ENCODE measurements around the gene PIGM.

PIGM gene

DNA sequence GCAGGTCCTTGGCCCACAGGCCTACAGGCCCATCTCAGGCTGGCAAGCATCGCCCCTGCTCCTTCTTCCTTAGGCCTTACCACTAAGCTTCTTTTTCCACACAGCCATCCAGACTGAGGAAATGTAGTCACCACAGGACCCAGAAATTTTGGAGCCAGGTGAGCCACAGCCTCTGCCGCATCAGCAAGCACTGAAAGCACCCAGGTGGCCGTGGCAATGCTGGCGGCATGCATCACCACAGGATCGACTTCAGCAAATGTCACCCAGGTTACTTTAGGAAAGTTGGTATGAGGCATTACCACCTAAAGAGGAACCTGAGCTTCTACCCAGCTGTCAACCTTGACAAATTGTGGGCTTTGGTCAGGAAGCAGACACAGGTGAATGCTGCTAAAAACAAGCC is 11.6 kb downstream of the PIGM start:
- no peak for DNase-seq

DNA sequence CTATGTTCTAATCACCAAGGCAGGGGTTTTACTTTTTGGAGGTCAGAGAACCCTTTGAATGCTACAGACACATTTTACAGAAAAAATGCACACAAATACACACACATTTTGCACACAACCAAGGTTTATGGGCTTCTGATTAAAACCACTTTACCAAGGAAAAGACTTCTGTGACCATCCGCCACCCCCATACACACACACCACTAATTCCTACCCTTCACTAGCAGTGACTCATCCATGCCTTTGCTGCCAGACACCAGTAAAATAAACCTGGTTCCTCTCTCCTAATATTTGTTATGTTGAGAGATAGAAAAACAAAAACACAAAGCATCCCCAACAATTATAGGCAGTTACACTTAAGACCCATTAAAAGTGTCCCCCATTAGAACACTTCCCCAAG is 12.9 kb downstream of the PIGM start:
- DNase-seq, result no peak

DNA sequence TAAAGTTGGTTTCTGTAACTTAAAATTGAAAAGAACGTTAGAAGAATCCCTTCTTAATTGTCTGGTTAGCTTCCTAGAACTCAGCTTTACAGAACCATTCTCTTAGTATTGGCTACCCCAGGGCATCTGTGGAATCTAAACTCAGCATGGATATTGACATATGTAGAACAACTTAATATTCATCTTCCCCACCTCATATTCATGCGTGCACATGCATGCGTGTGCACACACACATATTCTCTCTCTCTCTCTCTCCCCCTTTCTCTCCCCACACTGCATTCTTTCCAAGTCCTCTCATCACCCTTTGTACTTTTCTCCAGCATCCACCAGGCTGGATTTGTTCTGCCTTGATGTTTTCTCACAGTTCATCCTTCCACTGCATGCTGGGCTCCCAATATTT is 13.4 kb downstream of the PIGM start:
- no peak for DNase-seq

DNA sequence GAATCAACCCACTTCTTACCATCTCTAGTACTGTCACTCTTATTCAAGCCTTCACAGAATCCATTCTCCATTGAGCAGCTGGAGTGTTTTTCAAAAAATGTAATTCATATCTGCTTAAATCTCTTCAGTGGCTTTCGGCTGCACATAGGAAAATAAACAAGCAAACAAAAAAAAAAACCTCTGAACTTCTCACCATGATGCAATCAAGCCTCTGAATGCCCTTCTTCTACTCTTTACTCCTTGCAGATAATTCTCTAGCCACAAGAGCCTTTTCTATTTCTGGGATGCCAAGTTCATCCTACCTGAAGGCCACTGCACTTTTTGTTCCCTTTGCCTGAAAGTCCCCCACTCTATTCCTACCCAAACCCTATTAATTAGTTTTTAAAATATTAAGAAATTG is 14.2 kb downstream of the PIGM start:
- no peak for DNase-seq

DNA sequence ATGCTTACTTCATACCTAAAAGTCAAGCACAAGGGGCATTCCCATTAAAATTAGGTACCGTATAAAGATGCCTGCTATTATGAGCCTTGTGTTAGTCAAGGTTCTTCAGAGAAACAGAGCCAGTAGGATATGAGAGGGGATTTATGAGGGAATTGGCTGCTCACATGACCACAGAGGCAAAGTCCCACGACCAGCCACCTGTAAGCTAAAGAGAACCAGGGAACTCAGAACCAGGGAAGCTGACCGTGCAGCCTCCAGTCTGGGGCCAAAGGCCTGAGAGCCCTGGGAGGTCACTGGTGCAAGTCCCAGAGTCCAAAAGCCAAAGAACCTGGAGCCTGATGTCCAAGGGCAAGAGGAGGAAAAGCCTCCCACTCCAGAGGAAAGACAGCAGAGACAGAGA is 20.0 kb downstream of the PIGM start:
- DNase-seq, result no peak

DNA sequence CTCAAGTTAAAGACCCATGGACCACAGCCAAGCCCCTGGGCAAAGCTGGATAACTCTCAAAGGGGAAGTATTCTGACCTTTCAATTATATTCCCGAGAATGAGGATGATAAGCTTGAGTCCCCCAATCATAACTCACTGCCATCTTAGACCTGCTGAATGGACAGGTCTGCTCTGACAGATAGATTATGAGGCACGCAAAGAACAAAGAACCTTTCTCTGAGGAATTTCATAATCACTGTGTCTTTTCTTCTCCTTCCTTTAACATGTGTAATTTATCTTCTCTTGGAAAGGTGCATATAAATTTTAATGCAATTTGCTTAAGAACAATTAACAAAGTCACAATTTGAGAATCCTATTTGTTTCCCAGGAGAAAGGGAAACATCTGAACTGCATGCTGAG is 22.0 kb downstream of the PIGM start:
- no peak for DNase-seq

DNA sequence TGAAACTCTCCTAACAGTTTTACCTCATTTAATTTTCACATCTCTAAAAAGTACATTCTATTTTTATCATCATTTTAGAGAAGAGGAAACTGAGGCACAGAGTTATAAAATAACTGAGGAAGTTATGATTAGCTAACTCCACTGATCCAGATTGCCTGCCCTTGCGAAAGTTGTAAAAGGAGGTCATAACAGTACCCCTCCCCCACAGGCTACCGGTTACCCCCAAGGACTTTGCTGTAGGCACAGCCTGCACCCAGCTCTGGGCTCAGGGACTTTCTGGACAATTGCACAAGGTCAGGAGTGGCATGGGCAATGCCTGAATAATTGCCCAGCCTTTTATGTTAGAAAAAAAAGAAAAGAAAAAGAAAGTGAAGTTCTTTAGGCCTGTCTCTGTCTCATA is 22.7 kb downstream of the PIGM start:
- no peak for DNase-seq

DNA sequence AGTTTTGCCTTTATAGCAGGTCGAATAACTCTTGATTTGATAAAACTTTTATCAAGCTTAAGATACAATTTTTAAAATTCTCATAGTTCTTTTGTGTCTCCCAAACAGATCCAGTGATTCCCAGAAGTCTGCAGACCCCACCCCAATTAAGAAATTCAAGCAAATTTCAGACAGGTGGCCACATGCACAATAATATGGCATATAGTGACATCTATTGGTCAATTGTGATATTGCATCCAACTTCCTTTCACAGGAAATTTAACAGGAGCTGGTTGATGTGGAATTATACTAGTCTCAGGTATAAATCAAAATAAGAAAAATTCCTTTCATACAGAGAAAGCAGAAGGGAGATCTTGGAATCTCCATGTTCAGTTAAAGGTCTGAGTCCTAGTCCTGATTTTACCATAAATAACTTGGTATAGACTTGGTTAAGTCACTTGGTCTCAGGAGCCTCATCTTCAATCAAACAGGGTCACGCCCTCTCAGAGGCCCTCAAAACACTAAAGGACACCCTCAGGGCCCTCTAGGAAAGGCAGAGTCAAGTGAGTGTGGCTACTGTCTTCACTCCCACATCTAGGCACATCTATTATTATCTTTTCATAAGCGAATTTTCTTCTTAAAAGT is 24.1 kb downstream of the PIGM start:
- no peak for DNase-seq

DNA sequence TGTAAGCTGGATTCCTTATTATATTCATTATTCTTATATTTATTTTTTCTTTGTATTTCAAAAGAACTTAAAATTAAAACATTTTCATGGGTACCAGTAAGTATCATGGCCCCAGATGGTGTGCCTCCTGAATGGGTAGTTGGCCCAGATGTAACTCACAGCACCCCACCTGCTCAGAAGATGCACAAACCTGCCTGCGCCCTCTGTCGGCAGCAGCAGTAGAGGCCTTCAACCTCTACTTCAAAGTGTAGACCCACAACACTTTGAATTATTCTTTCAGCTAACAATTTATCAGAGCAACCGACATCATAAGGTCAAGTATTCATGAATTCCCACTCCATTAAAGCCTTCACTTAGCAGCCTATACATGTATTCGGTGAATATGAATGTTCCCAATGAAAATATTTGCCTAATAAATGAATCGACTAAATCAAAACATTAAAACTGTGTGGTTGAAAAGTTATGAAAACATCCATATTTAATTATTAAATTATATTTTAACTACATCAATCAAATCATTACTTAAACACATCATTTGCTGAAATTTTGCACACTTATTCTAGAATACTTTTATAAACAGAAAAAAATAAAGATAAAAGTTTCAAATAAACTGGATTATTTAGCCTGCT is 25.4 kb downstream of the PIGM start:
- peak; percentile 66 for DNase-seq

DNA sequence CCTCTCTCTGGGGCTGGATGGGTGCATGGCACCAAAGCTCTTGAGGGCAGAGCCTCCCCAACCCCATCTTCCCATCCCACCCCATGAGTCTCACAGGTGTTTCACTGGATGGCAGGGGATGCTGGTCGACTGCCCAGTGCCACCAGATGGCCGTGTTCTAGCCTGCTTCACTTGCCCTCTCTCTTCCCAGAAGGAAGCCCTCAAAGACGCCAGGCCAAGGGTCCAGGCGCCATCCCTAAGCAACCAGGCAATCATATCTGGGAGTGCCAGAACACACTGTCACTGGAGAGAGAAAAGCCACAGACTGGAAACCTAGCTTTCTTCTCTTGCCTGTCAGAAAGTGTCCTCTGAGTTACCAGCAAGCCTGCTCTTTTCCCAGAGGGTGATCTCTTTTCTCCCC is 26.7 kb downstream of the PIGM start:
- no peak for DNase-seq

DNA sequence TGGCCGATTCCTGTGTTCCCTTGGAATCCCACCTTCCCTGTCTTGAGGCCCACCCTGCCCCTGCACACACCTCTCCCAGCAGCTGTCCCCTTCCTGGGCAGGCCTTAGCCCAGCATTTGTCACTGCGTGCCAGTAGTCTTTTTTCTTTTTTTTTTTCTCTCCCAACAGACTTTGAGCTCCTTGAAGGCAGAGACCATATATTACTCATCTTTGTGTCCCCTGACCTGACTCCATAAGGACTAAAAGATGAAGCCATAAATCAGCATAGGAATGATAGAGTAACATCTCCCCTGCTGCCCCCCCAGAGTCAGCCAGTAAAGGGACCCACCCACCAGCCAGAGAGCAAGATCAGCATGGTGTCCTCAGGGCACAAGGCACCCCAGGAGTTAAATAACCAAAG is 27.4 kb downstream of the PIGM start:
- no peak for DNase-seq

DNA sequence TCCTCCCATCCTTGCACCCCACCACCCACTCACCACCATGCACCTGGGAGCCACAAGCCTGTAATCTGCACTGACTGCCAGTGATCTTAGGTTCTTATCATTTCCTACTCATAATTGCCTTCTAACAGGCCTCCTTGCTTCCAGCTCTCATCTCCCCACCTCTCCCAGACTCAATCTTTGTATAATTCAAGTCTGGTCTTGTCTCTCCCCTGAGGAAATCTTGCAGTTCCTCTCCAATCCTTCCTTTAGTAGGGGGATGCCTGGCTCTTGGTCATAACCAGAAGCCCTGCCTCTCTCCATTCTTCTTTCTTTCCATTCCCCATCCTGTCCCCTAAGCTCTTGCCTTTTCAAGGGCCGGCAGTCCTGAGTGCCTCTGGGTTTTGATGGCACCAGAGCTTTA is 27.8 kb downstream of the PIGM start:
- DNase-seq, result no peak

DNA sequence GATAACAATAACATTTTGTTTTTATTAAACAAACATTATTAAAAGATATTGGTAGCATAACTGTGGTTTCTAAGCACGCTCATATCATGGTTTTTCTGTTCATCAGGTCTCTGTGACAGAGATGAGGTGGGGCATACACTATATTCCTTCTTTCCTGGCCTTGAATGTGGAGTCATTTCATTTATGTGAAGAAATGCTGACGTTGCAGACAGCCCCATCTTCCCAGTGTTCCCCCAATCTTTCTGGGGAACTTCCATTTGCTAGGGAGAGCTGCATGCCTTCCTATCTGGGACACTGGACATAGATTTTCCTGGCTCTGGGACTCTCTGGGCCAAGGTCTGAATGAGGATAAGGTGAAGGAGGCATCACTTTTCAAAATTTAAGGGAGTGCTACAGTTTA is 30.4 kb downstream of the PIGM start:
- no peak for DNase-seq

DNA sequence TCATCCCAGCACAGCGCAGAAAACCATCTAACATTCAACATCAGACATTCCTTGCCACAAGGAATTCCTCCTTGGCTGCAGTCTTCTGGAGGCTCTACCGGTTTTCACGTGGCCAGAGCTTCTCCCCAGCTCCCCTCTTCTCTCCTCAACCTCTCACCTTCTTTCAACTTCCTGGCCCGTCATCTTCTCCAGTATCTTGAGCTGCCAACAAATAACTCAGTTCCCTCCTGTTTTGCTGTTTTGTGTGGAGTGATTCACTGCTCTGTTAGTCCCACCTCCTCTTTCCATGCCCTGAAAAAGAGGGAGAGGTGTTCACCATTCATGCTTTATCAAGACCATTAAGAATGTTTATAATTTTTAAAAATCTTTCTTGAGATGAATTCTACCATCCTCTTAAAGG is 32.6 kb downstream of the PIGM start:
- DNase-seq, result no peak

DNA sequence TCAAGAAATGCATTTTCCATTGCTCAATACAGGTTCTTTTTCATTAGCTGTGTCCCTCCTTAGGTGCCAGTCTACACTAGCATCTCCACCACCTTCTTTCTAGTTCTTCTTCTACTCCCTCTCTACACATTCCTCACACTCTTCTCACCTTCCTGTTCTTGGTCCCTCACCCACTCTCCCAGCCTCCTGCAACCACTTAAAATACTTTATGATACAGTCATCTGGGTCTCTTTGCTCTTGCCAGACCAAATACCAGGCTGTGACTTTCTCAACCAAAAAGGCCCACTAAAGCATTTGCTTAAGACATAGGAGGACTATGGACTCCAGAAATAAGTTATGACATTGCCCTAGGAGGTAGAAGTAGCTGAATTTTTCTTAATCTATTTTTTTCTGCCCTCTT is 35.1 kb downstream of the PIGM start:
- DNase-seq, result no peak

DNA sequence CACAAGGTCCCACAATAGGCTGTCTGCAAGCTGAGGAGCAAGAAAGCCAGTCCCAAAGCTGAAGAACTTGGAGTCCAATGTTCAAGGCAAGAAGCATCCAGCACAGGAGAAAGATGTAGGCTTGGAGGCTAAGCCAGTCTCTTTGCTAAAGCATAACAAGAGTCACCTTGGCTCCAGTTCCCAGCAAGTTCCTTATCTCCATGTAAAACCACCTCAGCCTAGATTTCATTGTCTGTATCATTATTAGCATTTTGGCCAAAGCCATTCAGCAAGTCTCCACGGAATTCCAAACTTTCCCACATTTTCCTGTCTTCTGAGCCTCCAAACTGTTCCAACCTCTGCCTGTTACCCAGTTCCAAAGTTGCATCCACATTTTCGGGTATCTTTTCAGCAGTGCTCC is 36.9 kb downstream of the PIGM start:
- DNase-seq, result no peak

DNA sequence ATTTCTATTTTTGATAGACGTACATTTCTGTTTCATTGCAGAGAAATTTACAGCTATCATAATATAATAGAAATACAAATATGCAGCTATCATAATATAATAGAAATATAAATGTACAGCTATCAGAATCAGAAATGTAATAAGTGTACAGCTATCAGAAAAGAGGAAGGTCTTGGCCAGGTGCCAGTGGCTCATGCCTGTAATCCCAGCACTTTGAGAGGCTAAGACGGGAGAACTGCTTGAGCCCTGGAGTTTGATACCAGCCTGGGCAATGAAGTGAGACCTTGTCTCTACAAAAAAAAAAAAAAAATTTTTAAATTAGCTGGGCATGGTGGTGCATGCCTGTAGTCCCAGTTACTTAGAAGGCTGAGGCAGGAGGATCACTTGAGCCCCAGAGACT is 37.9 kb downstream of the PIGM start:
- DNase-seq, result no peak

DNA sequence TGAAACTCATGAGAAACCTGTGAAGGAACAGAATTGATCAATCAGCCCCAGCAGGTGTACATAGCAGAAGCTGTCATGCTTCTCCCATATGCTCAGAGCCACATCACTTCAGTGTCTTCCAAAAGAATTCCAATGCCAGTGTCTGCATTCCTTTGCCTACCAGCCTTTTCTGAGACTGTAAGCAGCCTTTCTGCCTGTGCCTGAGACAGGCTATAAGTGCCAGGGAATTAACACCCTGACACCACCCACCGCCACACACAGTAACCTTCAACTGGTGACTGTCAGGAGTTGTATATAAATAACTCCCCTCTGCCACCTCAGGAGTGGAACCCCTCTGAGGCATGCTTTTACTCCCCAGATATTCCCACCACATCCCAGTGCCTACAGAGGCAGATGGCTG is 39.6 kb downstream of the PIGM start:
- no peak for DNase-seq

DNA sequence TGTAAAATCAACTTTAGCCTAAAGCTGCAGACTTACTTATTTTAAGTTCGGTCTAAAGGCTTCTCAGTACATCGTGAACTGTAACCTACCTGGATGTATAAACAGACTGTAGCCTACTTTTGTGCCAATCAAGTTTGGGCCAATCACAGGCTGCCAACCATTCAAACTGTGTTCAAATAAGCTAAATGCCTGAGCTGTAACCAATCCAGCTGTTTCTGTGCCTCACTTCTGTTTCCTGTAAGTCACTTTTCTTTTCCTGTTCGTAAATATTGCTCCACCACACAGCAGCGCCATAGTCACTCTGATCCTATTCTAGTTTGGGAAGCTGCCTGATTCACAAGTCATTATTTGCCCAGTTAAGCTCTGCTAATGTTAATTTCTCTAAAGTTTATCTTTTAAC is 40.3 kb downstream of the PIGM start:
- DNase-seq, result no peak

DNA sequence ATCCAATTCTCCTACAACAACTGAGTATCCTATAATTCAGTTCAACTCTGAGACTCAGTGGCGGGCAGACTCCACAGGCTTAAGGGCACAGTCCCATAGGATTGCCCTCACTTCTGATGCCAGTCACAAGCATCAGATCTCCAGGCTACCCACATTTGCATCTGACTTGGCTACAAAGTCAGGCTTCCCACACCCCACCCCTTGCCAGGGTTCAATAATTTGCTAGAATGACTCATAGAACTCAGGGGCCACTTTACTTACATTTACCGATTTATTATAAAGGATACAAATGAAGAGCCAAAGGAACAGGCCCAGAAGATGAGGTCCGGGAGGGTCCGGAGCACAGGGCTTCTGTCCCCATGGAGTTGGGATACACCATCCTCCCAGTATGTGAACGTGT is 41.8 kb downstream of the PIGM start:
- DNase-seq, result no peak

DNA sequence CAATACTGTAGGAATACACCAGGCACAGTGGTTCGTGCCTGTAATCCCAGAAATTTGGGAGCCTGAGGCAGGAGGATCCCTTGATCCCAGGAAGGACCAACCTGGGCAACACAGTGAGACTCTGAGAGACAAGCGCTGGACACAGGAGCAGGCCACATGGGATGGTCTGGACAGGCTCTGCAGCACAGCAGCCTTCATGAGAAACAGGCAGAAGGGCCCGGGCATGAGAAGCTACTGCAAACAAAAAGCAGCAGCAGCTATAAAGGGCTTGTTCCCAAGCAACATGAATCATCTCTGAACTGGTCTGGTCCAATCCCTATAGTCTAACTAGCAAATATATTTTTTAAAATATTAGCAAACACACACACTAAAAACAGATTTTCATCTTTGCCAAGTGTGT is 42.2 kb downstream of the PIGM start:
- DNase-seq, result no peak

DNA sequence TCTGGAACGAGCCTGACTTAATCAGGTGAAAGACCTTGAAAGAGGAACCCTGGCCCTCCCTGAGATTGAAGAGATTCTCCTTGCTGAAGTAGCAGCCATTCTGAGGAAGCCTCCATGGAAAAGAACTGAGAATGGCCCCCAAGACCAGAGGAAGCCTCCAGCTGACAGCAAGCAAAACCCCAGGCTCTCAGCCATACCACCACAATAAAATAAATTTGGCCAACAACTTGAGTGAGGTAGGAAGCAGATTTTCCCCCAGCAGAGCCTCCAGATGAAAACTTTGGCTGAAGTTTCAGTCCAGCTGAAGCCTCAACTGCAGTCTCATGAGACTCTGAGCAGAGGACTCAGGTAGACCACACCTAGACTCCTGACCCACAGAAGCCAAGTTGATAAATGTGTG is 43.8 kb downstream of the PIGM start:
- no peak for DNase-seq

DNA sequence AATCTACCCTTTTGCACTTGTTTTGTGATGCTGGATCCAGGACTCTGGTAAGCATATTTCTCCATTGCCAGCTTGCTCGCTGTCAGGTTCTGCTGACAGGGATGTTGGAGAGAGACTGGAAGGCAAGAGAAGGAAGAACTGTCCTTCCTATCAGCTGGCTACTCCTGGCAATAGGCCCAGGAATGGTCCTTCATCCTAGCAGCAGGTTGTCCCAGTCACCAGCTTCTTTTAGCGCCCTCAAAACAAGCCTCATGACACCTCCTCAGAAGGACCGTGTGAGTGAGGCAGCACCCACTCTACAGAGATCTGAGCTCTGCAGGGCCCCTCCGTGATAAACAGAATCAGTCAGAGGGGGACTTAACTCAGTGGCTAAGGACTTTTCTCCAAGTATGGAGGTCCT is 44.6 kb downstream of the PIGM start:
- DNase-seq, result no peak

DNA sequence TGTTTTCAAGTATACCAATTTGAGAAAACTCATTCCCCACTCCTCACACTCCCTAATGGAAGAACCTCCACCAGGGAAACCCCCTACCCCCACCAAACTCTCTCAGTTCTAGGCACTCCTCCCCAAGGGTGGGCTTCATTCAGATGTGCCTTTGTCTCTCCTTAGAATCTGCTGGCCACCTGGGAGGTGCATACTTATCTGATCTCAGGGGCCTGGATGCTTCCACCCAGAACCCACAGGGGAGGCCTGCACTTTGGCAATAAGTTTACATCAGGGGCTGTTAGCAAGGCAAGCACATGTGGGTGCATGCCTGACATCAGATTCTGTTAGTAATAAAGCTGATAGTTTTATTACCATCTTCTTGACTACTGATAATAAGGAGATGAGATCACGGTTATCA is 45.3 kb downstream of the PIGM start:
- no peak for DNase-seq

DNA sequence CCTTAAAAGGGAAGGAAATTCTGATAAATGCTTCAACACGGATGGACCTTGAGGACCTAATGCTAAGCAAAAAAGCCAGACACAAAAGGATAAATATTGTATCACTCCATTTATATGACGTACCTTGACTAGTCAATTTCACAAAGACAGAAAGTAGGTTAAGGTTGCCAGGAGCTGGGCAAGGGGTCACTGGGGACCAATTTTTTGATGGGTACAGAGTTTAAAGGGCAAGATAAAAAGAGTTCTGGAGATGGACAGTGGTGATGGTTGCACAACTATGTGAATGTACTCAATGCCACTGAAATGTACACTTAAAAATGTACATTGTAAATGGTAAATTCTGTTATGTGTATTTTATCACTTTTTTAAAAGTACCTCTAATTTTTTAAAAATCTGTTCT is 45.7 kb downstream of the PIGM start:
- no peak for DNase-seq

DNA sequence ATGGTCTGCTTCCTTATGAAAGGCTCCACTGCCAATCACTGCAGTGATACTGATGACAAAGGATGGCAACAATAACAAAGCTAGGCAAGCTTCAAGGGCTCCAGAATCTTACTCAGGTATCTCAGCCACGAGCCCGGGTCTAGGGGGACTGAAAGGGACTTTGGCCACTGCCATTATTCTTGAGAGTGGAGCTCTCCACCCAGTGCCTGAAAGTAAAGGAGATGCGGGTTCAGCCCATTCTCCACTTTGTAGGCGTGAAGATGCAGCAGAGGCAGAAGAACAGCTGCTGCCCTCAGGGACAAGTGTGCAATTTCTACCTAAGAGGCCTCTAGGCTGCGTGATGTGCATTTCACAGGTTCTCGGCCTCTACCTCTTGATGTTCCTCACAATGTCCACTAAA is 46.3 kb downstream of the PIGM start:
- no peak for DNase-seq
